ENCODE measurements around the gene ROR1.

- TF ChIP-seq CTCF (IDR thresholded peaks at IDR 0.05) (no peak), POLR2A (IDR thresholded peaks at IDR 0.05; ENCODE audit: low read depth) (no peak), EP300 (IDR thresholded peaks at IDR 0.05) (no peak)
Measured at GRCh38 chr1:63854091-63854490, 80.3 kb downstream of the ROR1 start.
